Aorta (tissue), 5 donors: Measurements from ENCODE around the gene SHISAL1. TPM values are rescaled to one million over a fixed set of nuclear protein-coding genes. Genes with fewer than 3 reads are reported as not detected.
"Not testable (repeated sequence)": the region's sequence is repeated elsewhere in the genome, so short reads cannot be mapped to it uniquely, and the experiment has no call there.

Experiments
- ATAC-seq: fragments of 200-7000 bp; cut with Tn5 transposase; one replicate; pipeline ENCODE4 v1.9.1; 2022; ENCODE audit warnings: moderate library complexity; ENCODE audit not compliant: low FRiP score
- DNase-seq, 2 donors: peaks; one replicate each; pipeline ENCODE4 v3.0.0-alpha.2; 2020
- H3K27ac ChIP-seq, 2 donors: one replicate each; pipeline ENCODE4 v1.5.1; 2013; ENCODE audit warnings: low read length in 2 of 2, mild to moderate bottlenecking in 2 of 2, moderate library complexity in 2 of 2, control low read depth in 1 of 2, inconsistent platforms in 1 of 2, low read depth in 1 of 2
- H3K27me3 ChIP-seq, 2 donors: one replicate each; pipeline ENCODE4 v1.6.1; 2013; ENCODE audit warnings: control low read depth in 1 of 2, low read length in 1 of 2, mild to moderate bottlenecking in 1 of 2, moderate library complexity in 1 of 2; ENCODE audit not compliant: insufficient read depth in 2 of 2, control insufficient read depth in 1 of 2
- H3K36me3 ChIP-seq, 2 donors: one replicate each; pipeline ENCODE4 v1.6.1; 2013; ENCODE audit warnings: control low read depth in 1 of 2, low read length in 1 of 2, mild to moderate bottlenecking in 1 of 2; ENCODE audit not compliant: insufficient read depth in 2 of 2, control insufficient read depth in 1 of 2
- H3K4me1 ChIP-seq, 2 donors: one replicate each; pipeline ENCODE4 v1.6.1; 2013; ENCODE audit warnings: low read length in 2 of 2, control low read depth in 1 of 2, mild to moderate bottlenecking in 1 of 2, moderate library complexity in 1 of 2; ENCODE audit not compliant: insufficient read depth in 2 of 2, control insufficient read depth in 1 of 2
- H3K4me3 ChIP-seq, 2 donors: one replicate each; pipeline ENCODE4 v1.5.1; 2013; ENCODE audit warnings: low read length in 2 of 2, control low read depth in 1 of 2, mild to moderate bottlenecking in 1 of 2
- H3K9me3 ChIP-seq: one replicate; pipeline ENCODE4 v1.6.1; 2013; ENCODE audit warnings: mild to moderate bottlenecking, low read length; ENCODE audit not compliant: control insufficient read depth
- WGBS, 2 donors: extraction: QIAGEN DNeasy Blood & Tissue Kit; methylation state at CpG; one replicate each; pipeline ENCODE4 v1.1.7; 2013; 5-methylcytosine and 5-hydroxymethylcytosine counted together
- intact Hi-C, 2 donors: fragments of 100-400 bp; cut with DNase I; formaldehyde crosslinking; loops; one replicate each; pipeline versions ENCODE4 v1.14.2 to v1.15.0; 2022
- polyA plus RNA-seq, 2 donors: library from polyadenylated mRNA; stranded (reverse); fragments of 200-250 nt; gene quantifications; one replicate each; pipeline ENCODE4 v1.2.3, GENCODE V29; 2013
- total RNA-seq, 2 donors: library from RNA; stranded (reverse); fragmentation: NEBNext Ultra II Directional; extraction: Animal tissue kit (Norgen Biotek cat#: 25700); gene quantifications; one replicate each; pipeline ENCODE4 v1.2.1, GENCODE V29; 2021
- donor health status: healthy with polysubstance abuse.
- donor health status: Bipolar disorder and iron deficiency.
- donor health status: DM: no; HTN: no; CAD: no.
- donor health status: DM: no; HTN: no; CAD: no.
- donor health status: DM: yes; HTN: yes; CAD: no.

Gene SHISAL1
- total and polyA plus RNA-seq, 4 donors: 0.25 to 3.5 (median 1.7) TPM

DNA sequence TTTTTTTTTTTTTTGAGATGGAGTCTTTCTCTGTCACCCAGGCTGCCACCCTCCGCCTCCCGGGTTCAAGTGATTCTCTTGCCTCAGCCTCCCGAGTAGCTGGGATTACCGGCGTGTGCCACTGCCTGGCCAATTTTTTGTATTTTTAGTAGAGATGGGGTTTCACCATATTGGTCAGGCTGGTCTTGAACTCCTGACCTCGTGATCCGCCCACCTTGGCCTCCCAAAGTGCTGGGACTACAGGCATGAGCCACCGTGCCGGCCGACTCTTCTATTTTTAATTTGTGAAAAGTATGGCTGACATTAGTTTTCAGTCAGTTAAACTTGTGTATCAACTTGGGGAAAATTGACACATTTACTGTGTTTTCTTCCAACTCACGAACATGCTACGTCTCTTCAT, 78.4 kb downstream of the SHISAL1 start:
- H3K9me3 ChIP-seq, H3K27ac ChIP-seq, H3K4me3 ChIP-seq, ATAC-seq, DNase-seq, intact Hi-C loops, H3K27me3 ChIP-seq, H3K4me1 ChIP-seq, H3K36me3 ChIP-seq: not testable (repeated sequence)
- WGBS, 2 donors: 93 to 94% methylated on average over 12 of the region's 12 CpGs

DNA sequence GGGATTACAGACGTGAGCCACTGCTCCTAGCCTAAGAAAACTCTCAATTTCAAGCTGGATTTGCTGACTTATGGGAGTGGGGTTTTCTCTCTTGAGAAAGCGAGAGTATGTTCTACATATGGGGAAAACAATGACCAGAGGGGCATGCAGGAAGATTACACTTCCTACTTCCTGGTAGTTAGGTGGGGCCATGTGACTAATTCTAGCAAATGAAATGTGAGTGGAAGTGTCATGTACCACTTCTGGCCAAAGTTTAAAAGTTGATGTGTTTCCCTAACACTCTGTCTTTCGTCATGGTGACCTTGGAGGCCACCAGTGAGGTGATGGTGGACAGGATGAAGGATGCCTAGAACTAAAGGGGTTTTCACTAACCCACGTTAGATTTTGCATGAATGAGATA, 81.5 kb downstream of the SHISAL1 start:
- Histone ChIP-seq H3K4me1 (no peaks in the 10 kb centered on the region), H3K9me3 (peaks cover 3% of the 10 kb centered on the region), H3K36me3 (no peaks in the 10 kb centered on the region), H3K4me3 (no peak overlapping the region), H3K27ac (no peak overlapping the region), H3K27me3 (no peaks in the 10 kb centered on the region)
- ATAC-seq: no peak
- intact Hi-C loops: no loop called here
- no peak for DNase-seq
- 73 to 82% methylated on average over 4 of the region's 4 CpGs for WGBS, 2 donors

DNA sequence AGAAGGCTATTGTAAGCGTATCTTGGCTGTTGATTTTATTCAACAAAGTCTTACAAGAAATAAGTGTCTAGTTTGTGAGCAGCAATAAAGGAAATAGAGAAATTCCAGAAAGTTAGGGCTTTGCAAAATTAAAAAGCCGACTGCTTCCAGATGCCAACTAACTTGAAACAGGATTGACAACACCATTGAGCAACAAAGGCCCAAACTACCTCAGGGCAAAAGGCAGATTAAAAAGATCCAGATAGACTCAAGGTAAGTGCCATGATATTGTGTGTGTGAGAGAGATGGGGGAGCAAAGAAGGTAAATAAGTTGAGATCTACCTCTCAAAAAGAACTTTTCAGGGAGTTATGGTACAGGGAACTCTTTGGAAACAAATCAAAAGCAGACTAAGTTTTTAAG, 82.9 kb downstream of the SHISAL1 start:
- WGBS, 2 donors: 59 to 70% methylated on average over 2 of the region's 2 CpGs
- Histone ChIP-seq H3K27ac (no peak overlapping the region), H3K36me3 (no peaks in the 10 kb centered on the region), H3K27me3 (no peaks in the 10 kb centered on the region), H3K4me1 (no peaks in the 10 kb centered on the region), H3K9me3 (peaks cover 3% of the 10 kb centered on the region), H3K4me3 (no peak overlapping the region)
- intact Hi-C loops: no loop called here
- DNase-seq: no peak
- no peak for ATAC-seq

DNA sequence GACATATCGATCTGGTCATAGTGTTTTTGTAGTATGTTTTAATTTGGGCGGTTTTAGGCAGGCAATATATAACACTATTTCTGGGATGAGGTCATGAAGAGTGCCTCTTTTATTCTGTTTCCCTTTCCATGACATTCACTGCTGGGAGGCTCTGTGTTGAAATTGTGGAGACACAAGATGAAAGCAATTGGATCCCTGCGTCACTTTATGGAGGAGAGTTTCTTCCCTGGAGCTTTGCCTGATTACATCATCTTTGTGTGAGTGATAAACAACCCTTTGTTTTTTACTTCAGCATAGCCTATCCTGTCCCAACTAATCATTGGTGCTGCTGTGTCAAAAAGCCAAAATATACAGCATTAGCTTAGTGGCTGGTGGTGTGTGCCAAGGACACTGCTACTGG, 83.4 kb downstream of the SHISAL1 start:
- Histone ChIP-seq H3K36me3 (no peaks in the 10 kb centered on the region), H3K9me3 (peaks cover 3% of the 10 kb centered on the region), H3K27ac (no peak overlapping the region), H3K4me3 (no peak overlapping the region), H3K4me1 (no peaks in the 10 kb centered on the region), H3K27me3 (no peaks in the 10 kb centered on the region)
- DNase-seq (no peak), ATAC-seq (no peak)
- 86 to 90% methylated on average over 3 of the region's 3 CpGs for WGBS, 2 donors
- intact Hi-C loops: no loop called here

DNA sequence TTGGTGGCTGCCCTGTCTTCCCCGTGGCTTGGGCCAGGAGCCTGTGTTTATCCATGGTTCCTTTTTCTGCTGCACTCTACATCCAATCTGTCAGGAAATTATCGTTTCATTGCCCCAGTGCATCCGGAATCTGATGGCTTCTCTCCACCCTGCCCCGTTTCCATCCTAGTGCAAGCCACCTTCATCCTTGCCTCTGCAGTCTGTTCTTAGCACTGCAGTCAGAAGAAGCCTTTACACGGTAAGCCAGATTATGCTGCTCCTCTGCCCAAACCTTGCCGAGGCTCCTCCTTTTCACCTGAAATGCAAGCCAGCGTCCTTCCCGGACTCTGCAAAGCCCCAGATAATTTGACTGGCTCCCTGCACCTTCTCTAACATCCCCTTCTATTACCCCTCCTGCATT, 86.9 kb downstream of the SHISAL1 start:
- ATAC-seq (no peak), DNase-seq (peak in 1 of 2 donors; percentile 16)
- Histone ChIP-seq H3K4me1 (no peaks in the 10 kb centered on the region), H3K9me3 (peaks cover 5% of the 10 kb centered on the region), H3K27ac (no peak overlapping the region), H3K27me3 (no peaks in the 10 kb centered on the region), H3K36me3 (no peaks in the 10 kb centered on the region), H3K4me3 (no peak overlapping the region)
- intact Hi-C loops: no loop called here
- 75% methylated on average over 8 of the region's 8 CpGs for WGBS, 2 donors

DNA sequence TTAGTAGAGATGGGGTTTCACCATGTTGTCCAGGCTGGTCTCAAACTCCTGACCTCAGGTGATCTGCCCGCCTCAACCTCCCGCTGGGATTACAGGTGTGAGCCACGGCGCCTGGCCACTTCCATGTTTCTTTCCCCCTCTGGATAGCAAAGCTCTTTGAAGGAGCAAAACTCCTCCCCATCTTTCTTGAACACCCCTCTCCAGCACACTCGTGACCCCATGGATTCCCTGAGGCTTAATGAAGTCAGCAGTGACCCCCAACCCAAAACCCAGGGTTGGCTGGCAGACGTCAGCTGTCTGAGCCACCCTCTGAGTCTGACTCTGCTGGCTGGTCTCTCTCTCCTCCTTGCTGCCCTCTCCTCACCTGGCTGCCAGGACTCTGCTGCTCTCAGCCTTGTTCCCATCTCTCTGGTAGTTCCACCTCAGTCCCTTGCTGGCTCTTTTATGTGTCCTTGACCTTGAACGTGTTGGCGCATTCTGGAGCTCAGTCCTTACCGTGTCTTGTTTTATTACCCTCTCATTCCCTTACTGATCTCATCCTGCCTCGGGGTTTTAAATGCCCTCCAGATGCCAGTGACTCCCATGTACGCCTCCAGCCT, 87.6 kb downstream of the SHISAL1 start:
- Histone ChIP-seq H3K27ac (no peak overlapping the region), H3K27me3 (no peaks in the 10 kb centered on the region), H3K36me3 (no peaks in the 10 kb centered on the region), H3K4me1 (no peaks in the 10 kb centered on the region), H3K9me3 (peaks cover 5% of the 10 kb centered on the region), H3K4me3 (no peak overlapping the region)
- intact Hi-C loops: no loop called here
- DNase-seq: peak in 1 of 2 donors; percentile 26
- no peak for ATAC-seq
- 68 to 69% methylated on average over 11 of the region's 11 CpGs for WGBS, 2 donors

DNA sequence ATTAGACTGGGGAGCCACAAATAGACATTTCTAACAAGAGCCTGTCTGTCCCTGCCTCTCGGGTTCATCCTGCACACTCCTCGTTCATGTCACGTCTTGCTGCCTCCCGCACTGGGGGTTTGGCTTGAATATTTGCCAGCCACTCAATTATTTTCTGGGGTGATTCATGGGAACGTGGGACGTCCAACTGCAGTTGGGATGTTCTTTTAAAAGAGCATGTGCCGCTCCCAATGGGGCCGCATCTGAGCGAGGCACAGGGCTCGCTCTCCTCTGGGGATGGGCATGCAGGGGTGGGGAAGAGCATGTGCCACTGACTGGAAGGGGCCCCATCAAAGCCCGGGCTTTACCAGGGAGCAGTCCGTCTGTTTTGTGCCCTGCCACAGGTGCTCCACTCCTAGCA, 88.6 kb downstream of the SHISAL1 start:
- WGBS, 2 donors: 36 to 46% methylated on average over 12 of the region's 12 CpGs
- H3K9me3 ChIP-seq: peaks cover 5% of the 10 kb centered on the region
- ATAC-seq: no peak
- H3K27ac ChIP-seq: no peak overlapping the region
- H3K4me1 ChIP-seq: no peaks in the 10 kb centered on the region
- intact Hi-C loops: no loop called here
- no peaks in the 10 kb centered on the region for H3K36me3 ChIP-seq
- no peaks in the 10 kb centered on the region for H3K27me3 ChIP-seq
- peak in 1 of 2 donors; percentile 63 for DNase-seq
- H3K4me3 ChIP-seq: no peak overlapping the region

DNA sequence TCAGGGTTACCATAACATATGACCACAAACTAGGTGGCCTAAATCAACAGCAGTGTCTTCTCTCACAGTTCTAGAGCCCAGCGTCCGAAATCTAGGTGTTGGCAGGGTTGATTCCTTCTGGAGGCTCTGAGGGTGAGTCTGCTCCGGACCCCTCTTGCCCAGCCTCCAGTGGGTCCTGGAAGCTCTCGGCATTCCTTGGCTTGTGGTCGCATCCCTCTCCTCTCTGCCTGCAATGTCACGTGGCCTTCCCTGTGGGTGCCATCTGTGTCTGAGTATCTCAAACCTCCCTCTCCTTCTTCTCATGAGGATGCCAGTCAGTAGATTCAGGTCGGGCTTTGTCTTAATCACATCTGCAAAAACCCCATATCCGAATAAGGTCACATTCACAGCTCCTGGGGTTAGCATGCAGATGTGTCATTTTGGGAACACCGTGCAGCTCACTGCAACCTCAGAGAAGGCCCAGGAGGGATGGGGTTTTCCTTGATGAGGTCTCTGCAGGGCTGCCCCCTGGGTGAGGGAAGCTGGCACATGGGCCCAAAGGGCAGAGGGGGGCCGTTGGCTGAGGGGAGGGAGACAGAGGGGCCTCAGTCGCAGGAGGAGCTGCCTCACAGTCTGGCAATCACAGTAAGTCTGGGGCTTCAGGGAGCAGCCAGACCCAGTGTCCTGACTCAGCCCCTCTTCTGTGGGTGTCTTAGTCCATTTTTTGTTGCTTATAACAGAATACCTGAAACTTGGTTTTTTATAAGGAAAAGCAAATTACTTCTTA, 90.9 kb downstream of the SHISAL1 start:
- no peaks in the 10 kb centered on the region for H3K27me3 ChIP-seq
- no peak overlapping the region for H3K27ac ChIP-seq
- peak in 1 of 2 donors; percentile 45 for DNase-seq
- peaks cover 1% of the 10 kb centered on the region for H3K9me3 ChIP-seq
- WGBS, 2 donors: 93 to 95% methylated on average over 11 of the region's 11 CpGs
- ATAC-seq: no peak
- H3K4me1 ChIP-seq: no peaks in the 10 kb centered on the region
- no peaks in the 10 kb centered on the region for H3K36me3 ChIP-seq
- H3K4me3 ChIP-seq: no peak overlapping the region
- intact Hi-C loops: no loop called here
